GM12865 (cell line): ENCODE measurements around the gene SMPD3.

Source experiments
- DNase-seq: peaks from one replicate; pipeline ENCODE4 v3.0.0; 2010; ENCODE audit warnings: low read depth
- H3K4me3 ChIP-seq: 2 replicates; pipeline ENCODE4 v1.5.1; 2011; ENCODE audit warnings: mild to moderate bottlenecking, low read depth, low read length, control low read depth
- CTCF ChIP-seq: IDR thresholded peaks from 2 replicates; pipeline ENCODE4 v1.5.1; 2011; ENCODE audit warnings: low read length, control low read depth, low read depth, inconsistent platforms; ENCODE audit not compliant: insufficient read depth; ENCODE audit errors: missing control alignments

Gene SMPD3

DNA sequence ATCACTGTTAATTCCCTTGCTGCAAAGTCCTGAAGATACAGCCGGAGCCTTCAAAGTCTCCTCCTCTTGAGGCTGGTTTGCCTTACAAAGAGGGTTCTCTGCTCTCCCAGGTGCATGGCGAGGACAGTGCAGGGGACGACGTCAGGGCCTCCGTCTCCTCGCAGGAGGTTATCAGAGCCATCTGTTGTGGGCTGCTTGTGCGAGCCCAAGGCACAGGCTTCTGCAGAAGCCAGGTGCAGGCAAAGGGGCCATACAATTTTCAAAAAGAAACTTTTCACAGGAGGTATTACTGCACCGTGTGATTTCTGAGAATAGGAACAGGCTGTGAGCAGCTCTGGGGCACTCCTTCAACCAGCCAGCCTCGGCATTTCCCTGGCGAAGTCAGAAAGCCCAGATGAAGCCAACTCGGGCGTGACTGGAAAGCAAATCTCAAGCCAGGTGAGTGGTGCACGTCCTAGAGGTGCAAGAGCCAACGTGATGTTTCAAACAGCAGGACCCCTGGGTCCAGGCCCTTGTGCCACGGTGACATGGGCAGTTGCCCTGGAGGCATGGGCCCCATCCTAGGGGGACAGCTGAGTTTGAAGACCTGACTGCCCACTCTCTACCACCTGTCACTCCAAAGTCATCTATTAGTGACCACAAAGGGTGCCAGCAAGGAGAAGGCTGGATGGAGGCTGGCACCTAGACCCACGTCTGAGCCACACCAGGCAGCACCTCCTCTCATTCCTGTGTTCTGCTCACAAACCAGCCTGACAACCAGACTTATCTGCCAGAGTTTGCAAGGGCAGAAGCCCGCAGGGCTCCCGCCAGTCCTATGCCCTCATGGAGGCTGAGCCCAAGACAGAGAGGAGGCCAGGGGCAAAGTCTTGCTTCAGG is 68.6 kb downstream of the SMPD3 start:
- DNase-seq: no peak
- TF ChIP-seq CTCF: no peak
- no peak overlapping the region for H3K4me3 ChIP-seq

- TF ChIP-seq CTCF: no peak
- H3K4me3 ChIP-seq: no peak overlapping the region
- no peak for DNase-seq
Observed at GRCh38 chr16:68378436-68379415, 69.6 kb downstream of the SMPD3 start.

- no peak for TF ChIP-seq CTCF
- H3K4me3 ChIP-seq: no peak overlapping the region
- no peak for DNase-seq
Observed at GRCh38 chr16:68377667-68378393, 70.5 kb downstream of the SMPD3 start.

DNA sequence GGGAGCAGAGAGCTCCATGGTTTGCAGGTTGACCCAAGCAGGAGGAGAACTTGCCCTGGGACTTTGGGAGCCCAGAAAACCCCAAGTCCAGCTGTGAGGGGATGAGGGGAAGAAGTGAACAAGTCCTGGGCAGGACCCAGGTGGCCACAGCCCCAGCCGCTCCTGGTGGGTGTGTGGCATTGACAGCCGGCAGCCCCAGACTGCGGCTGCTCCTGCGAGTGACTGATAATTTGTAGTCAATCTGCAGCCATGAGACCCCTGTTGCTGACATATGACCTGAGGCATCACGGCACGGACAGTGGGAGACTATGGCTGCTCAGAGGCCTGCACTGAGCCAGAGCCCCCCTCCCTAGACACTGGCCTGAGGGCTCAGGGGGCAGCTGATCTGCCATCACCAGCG is 71.1 kb downstream of the SMPD3 start:
- no peak for TF ChIP-seq CTCF
- H3K4me3 ChIP-seq: no peak overlapping the region
- no peak for DNase-seq

GRCh38 chr16:68376590-68376989 is 71.7 kb downstream of the SMPD3 start:
- no peak overlapping the region for H3K4me3 ChIP-seq
- no peak for TF ChIP-seq CTCF
- DNase-seq: no peak

DNA sequence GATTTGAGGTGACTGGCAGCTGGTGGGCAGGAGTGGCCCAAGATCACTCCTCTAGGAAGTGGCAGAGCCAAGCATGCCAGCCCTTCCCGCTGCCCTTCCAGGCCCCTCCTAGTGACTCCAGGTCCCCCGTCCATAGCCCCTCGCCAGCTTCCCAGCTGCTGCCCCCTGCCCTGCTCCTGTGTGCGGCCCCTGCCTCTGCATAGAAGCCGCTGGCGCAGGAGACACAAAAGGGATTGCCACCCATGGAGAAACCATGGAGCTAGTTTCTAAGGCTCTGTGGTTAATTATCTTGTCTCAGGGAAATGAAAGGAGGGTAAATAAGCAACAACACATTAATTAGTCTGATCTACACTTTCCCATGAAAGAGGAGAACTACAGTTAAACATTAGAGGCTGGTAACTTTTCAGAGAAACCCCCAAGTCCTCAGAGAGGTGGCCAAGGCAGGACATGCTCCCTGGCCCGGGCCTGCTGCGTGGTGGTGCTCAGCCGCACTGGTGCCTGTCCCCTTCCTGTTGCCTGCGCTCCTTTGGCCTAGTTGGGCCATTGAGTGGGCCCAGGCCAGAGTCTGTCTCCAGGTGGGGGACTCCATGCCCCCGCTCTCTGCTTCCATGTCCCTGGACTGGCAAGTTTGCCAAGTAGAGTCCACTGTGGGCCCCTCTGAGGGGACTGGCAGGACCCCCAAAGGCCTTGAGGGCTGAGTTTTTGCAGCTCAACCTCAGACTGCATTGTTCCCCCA is 72.3 kb downstream of the SMPD3 start:
- no peak for DNase-seq
- H3K4me3 ChIP-seq: no peak overlapping the region
- no peak for TF ChIP-seq CTCF
